ENCODE measurements around the gene PPP1R37.

Gene PPP1R37

GRCh38 chr19:45092747-45093678 is at the start of gene PPP1R37:
PPP1R37 (plus strand) TSS chr19:45093179; CDS start chr19:45093326, 147 bp downstream.
- Histone ChIP-seq H3K27ac (ENCODE audit: extremely low read depth, low read depth, low read length) (peak within 1 kb of the TSS; percentile 96), H3K4me1 (ENCODE audit: control insufficient read depth, insufficient read depth, low read length) (peaks cover 27% of the 10 kb centered on the region), H3K4me3 (ENCODE audit: low read depth, low read length) (peak within 1 kb of the TSS; percentile 91), H3K36me3 (ENCODE audit: control insufficient read depth in 2 of 2, insufficient read depth in 1 of 2, low read length in 2 of 2) (peaks cover 23 to 32% of the 10 kb centered on the region in 2 experiments; a peak in 2 of 3 replicates), H3K9me3 (ENCODE audit: control insufficient read depth, insufficient read depth, low read depth, low read length) (no peaks in the 10 kb centered on the region)
- ChIA-PET POLR2A (interaction anchor here (0.6 to 2.9 kb wide), 19 partner anchors 9 to 223 kb away, joined by 3 to 54 read pairs (median 8); partner anchors contain the start of genes BLOC1S3, CLASRP, GEMIN7 and RELB), CTCF (interaction anchor here (0.6 to 4.1 kb wide), 11 partner anchors 10 to 392 kb away, joined by 3 to 30 read pairs (median 4); partner anchors contain the start of gene CLASRP)
- no peak for TF ChIP-seq ZNF155 (tag by site-specific recombination; IDR thresholded peaks at IDR 0.05)
- TF ChIP-seq ZNF530 (tag by site-specific recombination; IDR thresholded peaks at IDR 0.05; ENCODE audit: low read depth), result no peak
- TF ChIP-seq ZNF658 (tag by site-specific recombination; IDR thresholded peaks at IDR 0.05), result no peak
- no peak for TF ChIP-seq ZNF248 (tag by site-specific recombination; IDR thresholded peaks at IDR 0.05)
- TF ChIP-seq, protein P1, sequence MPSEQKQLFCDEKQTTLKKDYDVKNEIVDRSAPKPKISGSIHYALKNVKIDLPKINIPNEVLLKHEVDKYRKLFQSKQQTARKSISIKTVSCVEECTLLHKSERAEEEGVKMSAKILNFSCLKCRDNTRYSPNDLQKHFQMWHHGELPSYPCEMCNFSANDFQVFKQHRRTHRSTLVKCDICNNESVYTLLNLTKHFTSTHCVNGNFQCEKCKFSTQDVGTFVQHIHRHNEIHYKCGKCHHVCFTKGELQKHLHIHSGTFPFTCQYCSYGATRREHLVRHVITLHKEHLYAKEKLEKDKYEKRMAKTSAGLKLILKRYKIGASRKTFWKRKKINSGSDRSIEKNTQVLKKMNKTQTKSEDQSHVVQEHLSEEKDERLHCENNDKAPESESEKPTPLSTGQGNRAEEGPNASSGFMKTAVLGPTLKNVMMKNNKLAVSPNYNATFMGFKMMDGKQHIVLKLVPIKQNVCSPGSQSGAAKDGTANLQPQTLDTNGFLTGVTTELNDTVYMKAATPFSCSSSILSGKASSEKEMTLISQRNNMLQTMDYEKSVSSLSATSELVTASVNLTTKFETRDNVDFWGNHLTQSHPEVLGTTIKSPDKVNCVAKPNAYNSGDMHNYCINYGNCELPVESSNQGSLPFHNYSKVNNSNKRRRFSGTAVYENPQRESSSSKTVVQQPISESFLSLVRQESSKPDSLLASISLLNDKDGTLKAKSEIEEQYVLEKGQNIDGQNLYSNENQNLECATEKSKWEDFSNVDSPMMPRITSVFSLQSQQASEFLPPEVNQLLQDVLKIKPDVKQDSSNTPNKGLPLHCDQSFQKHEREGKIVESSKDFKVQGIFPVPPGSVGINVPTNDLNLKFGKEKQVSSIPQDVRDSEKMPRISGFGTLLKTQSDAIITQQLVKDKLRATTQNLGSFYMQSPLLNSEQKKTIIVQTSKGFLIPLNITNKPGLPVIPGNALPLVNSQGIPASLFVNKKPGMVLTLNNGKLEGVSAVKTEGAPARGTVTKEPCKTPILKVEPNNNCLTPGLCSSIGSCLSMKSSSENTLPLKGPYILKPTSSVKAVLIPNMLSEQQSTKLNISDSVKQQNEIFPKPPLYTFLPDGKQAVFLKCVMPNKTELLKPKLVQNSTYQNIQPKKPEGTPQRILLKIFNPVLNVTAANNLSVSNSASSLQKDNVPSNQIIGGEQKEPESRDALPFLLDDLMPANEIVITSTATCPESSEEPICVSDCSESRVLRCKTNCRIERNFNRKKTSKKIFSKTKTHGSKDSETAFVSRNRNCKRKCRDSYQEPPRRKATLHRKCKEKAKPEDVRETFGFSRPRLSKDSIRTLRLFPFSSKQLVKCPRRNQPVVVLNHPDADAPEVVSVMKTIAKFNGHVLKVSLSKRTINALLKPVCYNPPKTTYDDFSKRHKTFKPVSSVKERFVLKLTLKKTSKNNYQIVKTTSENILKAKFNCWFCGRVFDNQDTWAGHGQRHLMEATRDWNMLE (tag by site-specific recombination; conservative IDR thresholded peaks at IDR 0.05; ENCODE audit: low read depth), result peak; percentile 51; the same call in 1 of the 2 replicates
- TF ChIP-seq GLI4 (tag by site-specific recombination; IDR thresholded peaks at IDR 0.05), result peak; percentile 41; the same call in 1 of the 2 replicates
- peak; percentile 99 for TF ChIP-seq KLF8 (tag by site-specific recombination; IDR thresholded peaks at IDR 0.05)
- no peak for TF ChIP-seq ZNF184 (tag by site-specific recombination; IDR thresholded peaks at IDR 0.05)
- TF ChIP-seq ZNF174 (tag by site-specific recombination; IDR thresholded peaks at IDR 0.05), result no peak
- TF ChIP-seq, protein P2, sequence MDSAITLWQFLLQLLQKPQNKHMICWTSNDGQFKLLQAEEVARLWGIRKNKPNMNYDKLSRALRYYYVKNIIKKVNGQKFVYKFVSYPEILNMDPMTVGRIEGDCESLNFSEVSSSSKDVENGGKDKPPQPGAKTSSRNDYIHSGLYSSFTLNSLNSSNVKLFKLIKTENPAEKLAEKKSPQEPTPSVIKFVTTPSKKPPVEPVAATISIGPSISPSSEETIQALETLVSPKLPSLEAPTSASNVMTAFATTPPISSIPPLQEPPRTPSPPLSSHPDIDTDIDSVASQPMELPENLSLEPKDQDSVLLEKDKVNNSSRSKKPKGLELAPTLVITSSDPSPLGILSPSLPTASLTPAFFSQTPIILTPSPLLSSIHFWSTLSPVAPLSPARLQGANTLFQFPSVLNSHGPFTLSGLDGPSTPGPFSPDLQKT (IDR thresholded peaks at IDR 0.05; ENCODE audit: borderline replicate concordance, low read depth, low read length), result no peak
- TF ChIP-seq ZNF660 (tag by site-specific recombination; IDR thresholded peaks at IDR 0.05), result peak; percentile 91
- TF ChIP-seq, protein P3, sequence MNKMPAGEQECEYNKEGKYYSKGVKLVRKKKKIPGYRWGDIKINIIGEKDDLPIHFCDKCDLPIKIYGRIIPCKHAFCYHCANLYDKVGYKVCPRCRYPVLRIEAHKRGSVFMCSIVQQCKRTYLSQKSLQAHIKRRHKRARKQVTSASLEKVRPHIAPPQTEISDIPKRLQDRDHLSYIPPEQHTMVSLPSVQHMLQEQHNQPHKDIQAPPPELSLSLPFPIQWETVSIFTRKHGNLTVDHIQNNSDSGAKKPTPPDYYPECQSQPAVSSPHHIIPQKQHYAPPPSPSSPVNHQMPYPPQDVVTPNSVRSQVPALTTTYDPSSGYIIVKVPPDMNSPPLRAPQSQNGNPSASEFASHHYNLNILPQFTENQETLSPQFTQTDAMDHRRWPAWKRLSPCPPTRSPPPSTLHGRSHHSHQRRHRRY (tag by site-specific recombination; IDR thresholded peaks at IDR 0.05), result no peak
- TF ChIP-seq KLF16 (tag by site-specific recombination; IDR thresholded peaks at IDR 0.05), result peak; percentile 99
- no peak for TF ChIP-seq ZNF837 (tag by site-specific recombination; IDR thresholded peaks at IDR 0.05)
- no peak for TF ChIP-seq ZNF549 (tag by site-specific recombination; IDR thresholded peaks at IDR 0.05)
- TF ChIP-seq ZNF37A (tag by site-specific recombination; IDR thresholded peaks at IDR 0.05), result no peak
- TF ChIP-seq KLF10 (tag by site-specific recombination; IDR thresholded peaks at IDR 0.05), result peak; percentile 89
- no peak for TF ChIP-seq ZNF354C (tag by site-specific recombination; IDR thresholded peaks at IDR 0.05; ENCODE audit: borderline replicate concordance, low read depth)
- no peak for TF ChIP-seq ZNF157 (tag by site-specific recombination; IDR thresholded peaks at IDR 0.05)
- TF ChIP-seq GLIS1 (tag by site-specific recombination; IDR thresholded peaks at IDR 0.05), result peak; percentile 62
- TF ChIP-seq ZBTB44 (tag by site-specific recombination; IDR thresholded peaks at IDR 0.05), result no peak
- peak; percentile 94 for TF ChIP-seq ZEB2 (tag by site-specific recombination; IDR thresholded peaks at IDR 0.05)
- no peak for TF ChIP-seq ZNF211 (tag by site-specific recombination; IDR thresholded peaks at IDR 0.05; ENCODE audit: low read depth)
- TF ChIP-seq GLI2 (tag by site-specific recombination; IDR thresholded peaks at IDR 0.05; ENCODE audit: borderline replicate concordance, low read depth), result no peak
- no peak for TF ChIP-seq ZNF302 (tag by site-specific recombination; IDR thresholded peaks at IDR 0.05; ENCODE audit: low read depth)
- no peak for TF ChIP-seq ZFP41 (tag by site-specific recombination; IDR thresholded peaks at IDR 0.05; ENCODE audit: borderline replicate concordance)
- TF ChIP-seq EGR2 (tag by site-specific recombination; IDR thresholded peaks at IDR 0.05; ENCODE audit: low read depth), result peak; percentile 65; the same call in 1 of the 2 replicates
- no peak; the same call in 1 of the 2 replicates for TF ChIP-seq ZNF2 (tag by site-specific recombination; IDR thresholded peaks at IDR 0.05)
- 0 out of 2 replicates have a peak, but pooled peaks have one; percentile 41 for TF ChIP-seq GLIS2 (tag by site-specific recombination; IDR thresholded peaks at IDR 0.05)

All from HEK293 (cell line).